RWPE2 (cell line): ENCODE measurements around the gene TFEB.
A peak's percentile ranks its signal among the peaks of the same experiment; 100 is the strongest.

Experiments
- ATAC-seq: fragments of 200-7000 bp; cut with Tn5 transposase; 3 replicates; pipeline ENCODE4 v1.9.1; 2021; ENCODE audit warnings: low read depth
- DNase-seq: peaks from one replicate; pipeline ENCODE4 v3.0.0-alpha.2; 2020; ENCODE audit warnings: low spot score
- H3K27ac ChIP-seq: fragments of 450-650 bp; 2 replicates; pipeline ENCODE4 v1.5.1; 2017; ENCODE audit warnings: mild to moderate bottlenecking; ENCODE audit not compliant: poor library complexity, severe bottlenecking
- H3K27me3 ChIP-seq: fragments of 250-450 bp; sonication (Bioruptor Pico); 2 replicates; pipeline ENCODE4 v1.5.1; 2021; ENCODE audit warnings: mild to moderate bottlenecking, moderate library complexity; ENCODE audit not compliant: insufficient read depth, poor library complexity, severe bottlenecking
- H3K36me3 ChIP-seq: fragments of 250-450 bp; sonication (Bioruptor Pico); 2 replicates; pipeline ENCODE4 v1.5.1; 2020; ENCODE audit warnings: low read depth, mild to moderate bottlenecking, moderate library complexity
- H3K4me1 ChIP-seq: fragments of 250-450 bp; sonication (Bioruptor Pico); 2 replicates; pipeline ENCODE4 v1.5.1; 2021; ENCODE audit warnings: mild to moderate bottlenecking, moderate library complexity; ENCODE audit not compliant: insufficient read depth, poor library complexity, severe bottlenecking
- H3K4me3 ChIP-seq: fragments of 250-450 bp; sonication (Bioruptor Pico); 2 replicates; pipeline ENCODE4 v1.5.1; 2021; ENCODE audit warnings: mild to moderate bottlenecking, moderate library complexity; ENCODE audit not compliant: severe bottlenecking
- H3K9me3 ChIP-seq: fragments of 250-450 bp; sonication (Bioruptor Pico); 2 replicates; pipeline ENCODE4 v1.5.1; 2021; ENCODE audit warnings: mild to moderate bottlenecking, moderate library complexity; ENCODE audit not compliant: severe bottlenecking
- CTCF ChIP-seq: fragments of 450-650 bp; IDR thresholded peaks from one replicate; pipeline ENCODE4 v1.5.1; 2017; ENCODE audit warnings: mild to moderate bottlenecking, moderate library complexity; ENCODE audit not compliant: poor library complexity, severe bottlenecking

The TFEB gene

DNA sequence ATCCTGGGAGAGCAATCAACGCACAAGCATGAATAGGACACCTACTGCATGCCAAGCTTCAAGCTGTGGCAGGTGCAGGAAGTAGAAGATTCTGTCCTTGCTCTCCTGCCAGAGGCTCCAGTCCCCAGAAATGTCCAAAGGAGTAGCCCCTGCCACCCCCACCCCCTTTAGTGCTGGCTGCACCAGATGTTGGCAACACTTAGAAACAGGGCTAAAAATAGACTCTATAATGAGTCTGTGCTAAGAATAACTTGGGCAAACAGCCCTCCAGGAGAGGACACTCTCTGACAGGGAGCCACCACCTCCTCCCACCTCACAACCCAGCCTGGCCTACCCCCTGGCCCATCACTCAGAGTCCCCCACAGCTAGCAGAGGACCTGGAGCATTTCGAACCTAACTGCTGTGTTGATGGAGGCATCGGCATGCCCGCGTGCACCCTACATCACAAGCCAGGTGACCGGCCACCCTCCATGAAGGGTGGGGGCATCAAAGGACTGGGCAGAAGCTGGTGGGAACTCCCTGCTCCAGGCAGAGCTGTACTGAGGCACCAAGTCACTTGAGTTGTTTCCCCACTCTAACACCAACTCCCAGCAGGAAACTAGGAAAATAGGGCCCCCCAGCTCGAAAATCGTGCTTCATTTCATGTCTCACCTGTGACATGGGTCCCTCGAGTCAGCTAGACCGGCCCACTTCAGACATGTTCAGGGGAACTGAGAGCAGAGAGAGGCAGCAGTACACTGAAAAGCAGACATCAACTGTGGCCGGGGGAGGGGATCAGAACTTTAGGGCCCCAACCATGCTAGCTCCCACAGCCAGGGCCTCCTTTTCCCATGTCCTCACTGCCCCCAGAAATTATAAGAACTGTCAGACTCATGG, 18.7 kb downstream of the TFEB start:
- H3K4me1 ChIP-seq: peaks cover 40% of the 10 kb centered on the region

GRCh38 chr6:41715795-41716515, 19.5 kb downstream of the TFEB start:
- no peak overlapping the region for H3K27ac ChIP-seq
- no peaks in the 10 kb centered on the region for H3K9me3 ChIP-seq
- TF ChIP-seq CTCF: no peak
- ATAC-seq (no peak), DNase-seq (no peak)
- H3K27me3 ChIP-seq: no peaks in the 10 kb centered on the region
- peaks cover 40% of the 10 kb centered on the region for H3K4me1 ChIP-seq
- H3K36me3 ChIP-seq: no peaks in the 10 kb centered on the region
- H3K4me3 ChIP-seq: no peak overlapping the region

More for the DNA sequence above, 18.7 kb downstream of the TFEB start:
- no peak overlapping the region for H3K4me3 ChIP-seq
- DNase-seq (no peak), ATAC-seq (no peak)
- H3K9me3 ChIP-seq: no peaks in the 10 kb centered on the region
- no peaks in the 10 kb centered on the region for H3K27me3 ChIP-seq
- no peak overlapping the region for H3K27ac ChIP-seq
- H3K36me3 ChIP-seq: no peaks in the 10 kb centered on the region
- no peak for TF ChIP-seq CTCF

- Histone ChIP-seq H3K9me3 (no peaks in the 10 kb centered on the region), H3K27me3 (no peaks in the 10 kb centered on the region), H3K27ac (peak overlapping the region; percentile 77), H3K4me3 (no peak overlapping the region), H3K36me3 (no peaks in the 10 kb centered on the region), H3K4me1 (peaks cover 40% of the 10 kb centered on the region)
- DNase-seq (no peak), ATAC-seq (no peak)
- no peak for TF ChIP-seq CTCF
Measured at GRCh38 chr6:41714556-41715273, 20.7 kb downstream of the TFEB start.

DNA sequence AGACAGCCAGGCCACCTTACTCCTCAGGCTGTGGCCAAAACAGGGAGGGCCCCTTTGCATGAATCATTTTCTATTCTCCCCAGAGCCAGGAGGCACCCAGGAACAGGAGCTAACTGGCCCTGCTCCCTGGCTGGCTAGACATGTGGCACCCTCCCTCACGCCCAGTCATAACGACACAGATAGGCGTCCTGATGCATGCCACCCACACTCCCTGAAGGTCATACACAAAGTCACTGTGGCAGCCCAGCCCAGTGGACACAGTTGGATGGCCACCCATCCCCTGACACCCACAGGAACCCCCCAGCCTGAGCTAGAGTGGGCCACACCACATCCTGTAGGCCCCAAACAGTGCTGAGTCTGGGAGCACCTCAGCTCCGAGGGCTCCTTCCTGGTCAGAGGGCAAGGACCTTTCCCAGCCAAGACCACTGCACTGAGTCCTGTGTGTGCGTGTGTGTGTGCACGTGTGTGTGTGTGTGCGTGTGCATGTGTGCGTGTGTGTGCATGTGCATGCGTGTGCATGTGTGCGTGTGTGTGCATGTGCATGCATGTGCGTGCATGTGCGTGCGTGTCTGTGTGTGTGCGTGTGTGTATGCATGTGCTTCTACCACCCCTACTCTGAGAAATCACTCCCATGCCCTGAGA, 21.6 kb downstream of the TFEB start:
- Histone ChIP-seq H3K4me3 (no peak overlapping the region), H3K36me3 (no peaks in the 10 kb centered on the region), H3K4me1 (peaks cover 33% of the 10 kb centered on the region), H3K27me3 (no peaks in the 10 kb centered on the region), H3K9me3 (no peaks in the 10 kb centered on the region), H3K27ac (peak overlapping the region; percentile 77)
- peak; percentile 62; the same call in 2 of the 3 replicates for ATAC-seq
- no peak for TF ChIP-seq CTCF
- no peak for DNase-seq
